GM19438 (cell line): ENCODE data around the gene KRT2.

ENCODE experiments used
- ATAC-seq: cut with Tn5 transposase; IDR thresholded peaks from one replicate; pipeline ENCODE4 v1.9.1; 2021; ENCODE audit warnings: low read depth; ENCODE audit not compliant: unreplicated experiment

Gene KRT2

DNA sequence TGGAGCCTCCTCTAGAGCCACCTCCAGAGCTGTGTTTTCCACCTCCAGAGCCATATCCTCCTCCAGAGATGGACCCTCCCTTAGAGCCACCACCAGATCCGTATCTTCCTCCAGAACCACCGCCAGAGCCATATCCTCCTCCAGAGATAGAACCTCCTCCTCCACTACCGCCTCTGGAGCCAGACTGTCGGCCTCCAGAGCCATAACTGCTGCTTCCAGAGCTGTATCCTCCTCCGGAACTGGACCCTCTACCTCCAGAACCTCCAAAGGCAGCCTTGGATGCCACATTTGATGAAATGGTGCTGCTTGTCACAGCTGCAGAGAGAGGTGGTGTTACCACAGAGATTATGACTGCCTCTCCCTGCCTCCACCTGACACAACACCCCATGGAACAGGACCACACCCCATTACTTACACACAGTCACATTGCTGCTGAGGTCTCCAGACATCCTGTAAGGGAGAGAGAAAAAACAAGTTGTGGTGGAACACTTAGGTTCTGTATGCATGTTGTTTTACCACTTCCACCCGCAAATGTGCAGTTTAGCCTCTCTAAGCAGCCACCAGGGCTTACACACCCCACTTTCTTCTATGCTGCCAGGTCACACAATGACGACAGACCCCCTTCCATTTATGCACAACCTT lies 6.8 kb downstream of the KRT2 start:
- no peak for ATAC-seq

DNA sequence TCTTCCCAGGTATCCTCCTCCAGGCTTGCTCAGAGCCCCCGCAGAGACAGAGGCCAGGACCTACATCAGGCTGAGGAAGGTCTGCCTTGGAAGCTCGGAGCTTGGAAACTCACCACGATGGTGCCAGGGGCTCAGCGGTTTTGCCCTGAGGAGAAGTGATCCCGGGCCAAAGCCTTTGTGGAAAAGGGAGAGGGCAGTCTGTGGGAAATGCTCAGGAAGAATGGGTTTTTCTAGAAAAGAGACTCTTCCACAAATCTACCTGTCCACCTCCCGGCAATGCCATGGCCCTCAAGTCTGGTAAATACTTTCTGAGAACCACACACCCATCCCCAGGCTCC lies 8.0 kb downstream of the KRT2 start:
- ATAC-seq: no peak

DNA sequence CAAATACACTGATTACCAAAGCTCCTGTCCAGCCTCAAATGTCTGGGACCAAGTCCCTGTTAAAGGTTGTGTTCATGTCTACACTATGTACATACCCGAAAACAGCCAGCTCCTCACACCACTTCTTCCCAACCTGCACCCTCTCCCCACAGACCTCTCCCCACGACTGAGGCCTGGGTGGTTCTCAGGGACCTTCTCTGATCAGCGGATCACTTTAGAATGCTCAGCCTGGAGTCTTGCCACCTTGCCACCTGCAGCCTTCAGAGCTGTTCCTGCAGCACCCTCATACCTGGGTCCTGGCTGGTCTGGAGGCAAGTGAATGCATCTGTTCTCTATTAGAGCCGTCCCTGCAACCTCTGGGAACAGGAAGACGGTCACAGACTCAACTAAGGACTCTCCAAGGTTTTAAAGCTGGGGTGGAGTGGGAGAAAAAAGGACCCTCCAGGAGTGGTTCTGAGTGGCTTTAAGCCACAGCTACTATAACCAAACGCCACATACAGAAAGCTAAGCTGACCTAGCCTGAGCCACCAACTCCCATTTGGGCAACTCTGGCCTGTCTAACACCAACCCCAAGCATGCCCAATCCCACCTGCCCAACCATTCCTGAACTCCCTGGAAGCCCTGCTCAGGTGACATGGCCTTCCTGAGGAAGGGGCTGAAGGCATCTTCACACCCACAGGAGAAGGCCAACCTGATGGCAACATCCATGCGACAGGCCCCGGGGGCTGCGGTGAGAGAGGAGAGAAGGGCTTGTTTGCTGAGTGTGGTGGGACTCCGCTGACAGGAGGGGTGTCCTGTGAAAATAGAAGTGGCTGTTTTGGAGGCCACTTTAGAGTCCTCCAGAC lies 8.6 kb downstream of the KRT2 start:
- ATAC-seq: no peak

DNA sequence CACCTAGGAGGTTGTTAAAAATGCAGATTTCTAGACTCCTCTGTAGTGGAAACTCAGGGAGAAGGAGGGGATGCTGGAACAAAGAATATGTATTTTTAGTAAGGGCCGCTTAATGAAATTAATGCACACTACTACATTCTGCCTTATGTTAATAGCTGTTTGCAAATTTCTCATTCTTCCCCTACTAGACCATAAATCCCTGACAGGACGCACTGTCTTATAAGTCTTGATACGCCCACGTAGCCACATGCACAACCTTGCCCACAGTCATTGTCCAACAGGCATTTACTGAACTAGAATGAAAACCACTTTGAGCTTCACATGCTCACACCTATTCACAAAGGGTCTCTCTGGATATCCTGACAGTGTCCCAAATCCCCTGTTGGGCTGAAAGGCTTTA lies 10.5 kb downstream of the KRT2 start:
- no peak for ATAC-seq

DNA sequence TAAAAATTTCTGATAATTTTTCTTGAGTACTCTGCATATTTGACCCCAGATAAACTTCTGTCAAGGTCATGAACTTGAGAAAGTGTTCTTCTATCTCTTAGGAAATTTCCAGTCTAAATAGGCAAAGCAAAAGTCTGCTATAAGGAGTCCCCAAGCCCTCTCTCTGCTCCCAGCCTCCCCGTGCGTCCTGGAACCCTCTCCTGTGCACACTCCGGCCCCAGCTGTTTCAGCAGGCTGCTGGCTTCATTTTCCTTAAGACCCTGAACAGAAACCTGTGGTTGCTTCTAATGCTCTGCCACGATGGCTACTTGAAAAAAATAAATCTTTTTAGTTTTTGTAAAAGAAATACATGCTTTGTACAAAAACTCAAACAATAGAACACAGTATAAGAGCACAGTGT lies 14.7 kb downstream of the KRT2 start:
- ATAC-seq: no peak

DNA sequence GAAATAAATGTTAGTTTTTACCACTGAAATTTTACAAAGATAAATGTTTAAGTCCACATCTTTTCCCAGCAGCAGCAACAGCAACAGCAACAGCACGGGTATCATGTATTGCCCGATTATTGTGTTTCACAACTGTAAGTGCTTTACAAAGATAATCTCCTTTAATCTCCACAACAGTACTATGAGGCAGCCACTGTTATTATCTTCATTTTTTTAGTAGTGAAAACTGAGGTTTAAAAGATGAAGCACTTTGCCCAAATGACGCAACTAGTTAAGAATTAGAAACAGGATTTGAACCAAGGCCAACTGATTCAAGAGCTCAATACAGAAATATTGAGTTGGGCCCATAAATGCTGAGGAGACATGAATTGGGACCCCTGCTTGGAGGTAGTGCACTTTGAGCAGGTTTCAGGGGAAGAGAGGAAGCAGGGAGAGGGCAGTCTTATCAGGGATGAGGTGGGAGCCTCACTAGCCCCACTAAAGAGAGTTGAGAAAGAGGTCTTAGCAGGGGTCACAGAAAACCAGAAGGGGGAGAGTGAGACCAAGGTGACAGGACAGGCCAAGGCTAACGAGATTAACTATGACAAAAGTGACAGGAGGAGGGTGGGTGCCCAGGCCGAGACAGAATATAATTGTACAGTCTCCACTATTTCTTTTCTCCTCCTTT lies 15.3 kb downstream of the KRT2 start:
- ATAC-seq: no peak

DNA sequence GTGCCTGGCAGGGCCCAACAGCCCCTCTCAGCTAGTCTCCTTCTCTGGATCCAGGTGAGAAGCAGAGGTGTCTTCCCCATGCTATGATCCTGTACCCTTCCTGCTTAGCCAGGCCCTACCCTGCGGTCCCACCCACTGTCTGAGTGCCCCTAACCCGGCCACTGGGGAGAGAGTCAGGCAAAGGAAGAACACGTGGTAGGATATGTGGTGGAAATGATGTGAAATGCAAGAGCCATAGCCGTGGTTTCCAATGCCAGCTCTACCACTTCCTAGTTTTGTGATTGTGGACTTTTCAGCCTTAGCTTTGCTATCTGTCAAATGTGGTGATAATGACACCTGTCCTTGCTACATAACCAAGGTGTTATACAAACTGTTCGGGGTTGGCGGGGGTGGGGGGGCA lies 15.8 kb downstream of the KRT2 start:
- ATAC-seq: no peak

DNA sequence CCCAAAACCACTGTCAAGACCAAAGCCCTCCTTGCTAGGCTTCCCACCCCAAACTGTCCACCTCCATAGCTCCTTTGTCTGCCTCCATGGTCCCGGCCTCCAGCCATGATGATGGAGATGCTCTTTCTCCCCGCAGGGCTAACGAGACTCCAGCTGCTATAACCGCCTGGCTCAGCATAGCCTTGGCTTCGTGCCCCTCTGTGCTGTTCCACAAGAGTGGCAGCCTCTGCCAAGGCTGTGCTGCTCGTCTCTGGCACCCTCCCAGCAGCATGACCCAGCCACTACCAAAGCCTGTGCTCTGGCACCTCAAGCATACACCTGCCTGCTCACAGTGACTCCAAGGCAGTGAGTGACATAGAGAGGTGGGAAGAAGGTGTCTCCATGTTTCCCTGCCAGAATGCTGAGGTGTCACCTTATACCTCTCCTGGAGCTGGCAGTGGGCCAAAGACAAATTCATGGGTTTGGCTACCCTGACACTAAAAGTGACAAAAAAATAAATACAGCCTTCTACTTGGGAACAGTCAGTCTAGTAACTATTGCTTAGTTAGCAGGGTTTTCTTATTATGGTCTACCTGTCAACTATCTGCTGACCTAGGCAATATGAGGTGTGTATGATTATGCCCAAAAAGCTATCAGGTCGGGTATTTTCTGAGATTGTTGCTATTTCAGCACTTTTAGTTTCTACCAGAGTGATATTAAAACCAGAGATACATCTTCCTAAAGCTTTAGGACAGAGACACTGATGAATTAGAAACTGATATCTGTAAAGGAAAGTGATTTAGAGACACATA lies 17.6 kb downstream of the KRT2 start:
- ATAC-seq: no peak

DNA sequence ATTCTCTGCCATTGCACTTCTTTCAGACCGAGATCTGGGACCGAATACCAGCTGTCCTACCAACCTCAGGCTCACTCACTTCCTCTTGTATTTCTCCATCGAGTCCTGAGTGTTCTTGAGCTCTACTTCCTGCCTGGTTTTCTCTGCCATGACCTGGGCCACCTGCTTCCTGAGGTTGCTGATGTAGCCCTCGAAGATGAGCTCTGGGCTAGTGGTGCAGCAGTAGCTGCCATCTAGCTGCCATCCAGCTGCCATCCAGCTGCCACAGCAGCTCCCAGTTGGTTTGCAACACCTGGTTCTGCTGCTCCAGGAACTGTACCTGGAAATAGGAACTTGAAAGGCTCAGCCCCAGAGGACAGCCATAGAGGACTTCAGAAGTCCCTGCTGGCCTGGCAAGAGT lies 18.6 kb downstream of the KRT2 start:
- ATAC-seq: no peak

DNA sequence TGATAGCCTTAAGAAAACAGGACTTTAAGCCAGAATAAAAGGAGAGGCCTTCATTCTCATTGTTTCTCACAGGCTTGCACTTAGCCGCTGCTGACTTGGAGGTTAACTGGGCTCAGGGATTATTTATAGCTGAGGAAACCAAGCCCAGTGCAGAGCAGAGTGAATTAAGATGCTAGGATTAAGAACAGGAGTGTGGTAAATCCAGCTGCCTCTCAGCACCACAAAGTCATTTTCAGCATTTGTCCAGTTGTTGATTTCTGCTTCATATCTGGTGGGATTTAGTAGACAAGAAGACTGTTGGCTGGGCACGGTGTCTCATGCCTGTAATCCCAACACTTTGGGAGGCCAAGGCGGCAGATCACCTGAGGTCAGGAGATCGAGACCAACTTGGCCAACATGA lies 19.4 kb downstream of the KRT2 start:
- ATAC-seq: no peak

DNA sequence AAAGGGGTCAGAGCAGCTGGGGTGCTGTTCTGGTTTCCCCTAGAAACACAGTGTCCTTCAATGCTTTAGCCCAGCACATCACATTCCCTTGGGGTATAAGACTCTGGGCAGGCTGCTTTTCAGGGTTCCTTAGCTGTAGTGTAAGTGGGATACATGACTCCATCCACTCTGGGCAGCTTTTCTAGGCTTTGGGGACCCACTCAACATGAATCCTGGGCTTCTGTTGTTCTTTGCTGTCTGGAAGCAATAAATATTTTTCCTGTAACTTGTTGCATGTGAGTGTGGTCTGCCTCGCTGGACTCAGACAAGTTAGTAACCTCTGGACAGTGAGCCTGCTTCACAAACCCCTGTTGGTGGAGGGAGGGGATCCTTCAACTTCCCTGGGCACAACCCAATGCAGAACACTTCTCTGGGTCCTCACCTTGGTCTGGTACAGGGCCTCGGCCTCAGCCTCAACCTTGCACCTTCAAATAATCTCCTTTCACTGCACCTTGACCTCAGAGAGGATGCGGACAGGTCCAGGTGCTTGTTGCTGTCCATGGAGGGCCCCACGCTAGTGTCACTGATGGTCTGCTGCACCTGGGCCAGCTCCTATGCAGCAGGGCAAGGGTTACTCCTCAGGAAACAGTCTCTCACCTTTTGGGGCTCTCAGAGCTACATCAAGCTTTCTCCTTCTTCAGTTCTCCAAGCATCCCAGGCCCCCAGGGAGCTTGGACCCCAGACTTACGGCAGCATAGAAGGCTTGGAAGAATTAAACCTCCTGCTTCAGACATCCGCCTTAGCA lies 20.1 kb downstream of the KRT2 start:
- no peak for ATAC-seq

DNA sequence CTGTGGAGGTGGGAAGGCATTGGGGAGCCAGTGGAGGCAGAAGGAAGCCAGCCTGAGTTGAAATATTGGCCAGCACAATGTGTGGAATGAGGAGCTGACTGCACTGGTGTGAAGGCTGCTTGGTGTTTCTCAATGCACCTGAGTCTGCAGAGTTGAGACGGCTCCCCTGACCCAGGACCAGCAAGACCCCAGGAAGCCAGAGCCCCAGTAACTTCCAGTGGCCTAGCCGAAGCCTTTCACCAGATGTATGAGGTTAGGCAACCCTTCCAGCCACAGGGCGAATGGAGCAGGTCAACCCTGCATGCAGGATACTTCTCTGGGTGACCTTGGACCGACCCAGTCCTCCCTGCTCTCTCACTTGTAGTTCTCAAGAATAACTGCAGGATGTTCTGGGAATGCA lies 20.7 kb downstream of the KRT2 start:
- no peak for ATAC-seq

DNA sequence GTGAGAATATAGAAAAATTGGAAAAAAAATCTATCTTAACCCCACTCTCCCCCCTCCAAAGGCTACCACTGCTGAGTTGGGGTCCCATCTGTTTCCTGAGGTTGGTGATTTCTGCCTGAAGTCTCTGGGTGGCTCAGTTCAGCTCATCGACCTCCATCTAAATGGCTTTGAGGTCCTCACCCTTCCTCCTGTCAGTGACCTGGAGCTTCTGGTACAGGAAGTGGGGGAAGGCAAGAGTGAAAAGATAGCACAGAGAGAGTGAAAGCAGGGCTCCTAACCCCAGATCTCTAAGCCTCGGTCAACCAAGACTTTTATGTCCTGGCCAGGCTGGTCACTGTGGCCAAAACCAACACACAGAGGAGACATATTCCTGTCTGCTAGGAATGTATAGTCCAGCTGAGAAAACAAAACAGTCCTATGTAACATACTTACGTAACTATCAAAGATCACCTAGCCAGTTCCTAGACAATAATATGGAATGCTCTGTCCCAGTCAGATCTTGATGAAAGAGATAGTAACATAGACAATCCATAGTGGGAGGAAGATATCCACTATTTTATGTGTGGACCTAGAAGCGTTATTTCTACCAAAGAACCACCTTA lies 21.3 kb downstream of the KRT2 start:
- no peak for ATAC-seq

DNA sequence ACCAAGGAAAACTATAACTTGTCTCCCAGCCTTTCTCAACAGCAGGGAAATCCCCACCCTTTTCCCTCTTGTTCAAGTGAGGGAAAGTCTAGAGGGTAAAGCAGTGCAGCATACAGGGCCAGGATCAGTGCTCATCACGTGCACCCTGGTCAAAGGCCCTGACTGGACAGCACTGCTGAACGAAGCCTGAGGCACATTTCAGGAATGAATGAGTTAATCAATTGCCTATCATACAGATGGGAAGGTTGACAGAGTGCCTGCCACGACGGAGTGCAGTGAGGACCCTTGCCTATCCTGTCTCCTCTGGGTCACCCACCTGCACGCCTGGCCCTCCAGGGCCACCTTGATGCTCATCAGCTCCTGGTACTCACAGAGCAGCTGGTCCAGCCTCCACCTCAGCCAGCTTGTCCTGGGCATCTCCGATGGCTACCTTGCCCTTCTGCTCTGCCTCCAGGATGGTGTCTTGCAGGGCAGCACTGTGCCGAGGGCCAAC lies 22.0 kb downstream of the KRT2 start:
- ATAC-seq: no peak

DNA sequence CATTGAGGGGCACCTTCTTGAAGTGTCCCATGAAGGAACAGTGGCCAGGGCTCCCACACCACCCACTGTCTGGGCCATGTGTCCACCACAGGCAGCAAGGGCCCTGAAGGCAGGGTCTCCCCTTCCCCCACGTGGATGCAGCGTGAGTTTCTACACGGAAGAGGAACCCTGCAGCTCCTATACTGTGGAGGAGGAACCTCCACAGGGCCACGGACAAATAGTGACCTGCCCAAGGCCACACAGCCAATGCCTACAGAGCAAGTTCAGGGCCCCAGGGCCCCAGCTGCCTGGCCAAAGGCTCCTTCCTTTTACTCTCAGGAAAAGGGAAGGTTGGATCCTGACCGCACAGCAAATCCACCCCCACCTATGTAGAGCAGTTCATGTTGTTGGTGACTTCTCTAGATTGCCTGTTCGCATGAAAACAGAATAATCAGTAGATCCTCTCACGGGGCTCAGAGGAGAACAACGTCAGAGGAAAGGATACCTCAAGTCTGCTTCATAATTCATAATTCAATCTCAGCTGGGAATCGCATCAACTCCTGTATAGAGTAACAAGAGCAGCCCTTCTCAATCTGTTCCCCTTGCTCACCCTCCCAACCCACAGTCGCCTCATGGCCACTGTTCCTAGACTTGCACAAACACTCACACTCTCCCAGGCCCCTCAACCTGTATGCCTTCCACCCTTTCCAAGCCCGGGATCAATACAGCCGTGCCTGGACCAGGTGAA lies 22.6 kb downstream of the KRT2 start:
- no peak for ATAC-seq

DNA sequence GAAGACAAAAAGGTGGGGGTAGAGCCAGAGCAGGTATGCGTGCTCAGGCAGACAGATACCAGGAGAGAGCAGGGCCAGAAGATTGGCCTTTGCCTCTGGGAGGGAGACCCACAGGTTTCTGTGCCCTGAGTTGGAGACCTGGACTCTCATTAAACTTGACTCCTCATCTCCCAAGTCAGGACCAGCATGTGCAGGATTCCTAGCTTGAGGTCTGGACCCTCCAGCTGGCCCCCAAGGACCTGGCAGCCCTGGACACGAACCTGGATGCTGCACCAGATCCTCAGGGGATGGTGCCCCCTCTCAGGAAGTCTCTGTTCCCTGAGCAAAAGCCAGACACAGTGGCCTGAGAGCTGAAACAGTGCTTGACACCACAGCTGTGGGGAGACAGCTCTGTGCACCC lies 23.2 kb downstream of the KRT2 start:
- no peak for ATAC-seq

DNA sequence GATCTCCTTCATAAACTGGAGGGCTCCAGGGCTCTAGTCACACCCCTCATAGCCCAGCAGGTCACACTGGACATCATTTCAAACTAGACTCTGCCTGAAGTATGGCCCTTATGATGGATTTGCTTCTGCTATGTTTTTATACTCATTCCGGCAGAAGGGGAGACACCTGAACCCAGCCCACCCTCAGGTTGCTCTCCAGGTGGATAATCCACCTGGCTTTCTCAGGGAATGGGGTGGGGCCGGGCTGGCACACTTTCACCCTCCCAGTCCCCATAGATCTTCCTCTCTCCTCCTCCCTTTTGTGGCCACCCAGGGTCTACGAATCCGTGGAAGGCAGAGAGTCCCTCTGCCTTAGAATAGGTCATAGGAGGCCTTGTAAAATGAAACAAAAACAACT lies 23.9 kb downstream of the KRT2 start:
- no peak for ATAC-seq

DNA sequence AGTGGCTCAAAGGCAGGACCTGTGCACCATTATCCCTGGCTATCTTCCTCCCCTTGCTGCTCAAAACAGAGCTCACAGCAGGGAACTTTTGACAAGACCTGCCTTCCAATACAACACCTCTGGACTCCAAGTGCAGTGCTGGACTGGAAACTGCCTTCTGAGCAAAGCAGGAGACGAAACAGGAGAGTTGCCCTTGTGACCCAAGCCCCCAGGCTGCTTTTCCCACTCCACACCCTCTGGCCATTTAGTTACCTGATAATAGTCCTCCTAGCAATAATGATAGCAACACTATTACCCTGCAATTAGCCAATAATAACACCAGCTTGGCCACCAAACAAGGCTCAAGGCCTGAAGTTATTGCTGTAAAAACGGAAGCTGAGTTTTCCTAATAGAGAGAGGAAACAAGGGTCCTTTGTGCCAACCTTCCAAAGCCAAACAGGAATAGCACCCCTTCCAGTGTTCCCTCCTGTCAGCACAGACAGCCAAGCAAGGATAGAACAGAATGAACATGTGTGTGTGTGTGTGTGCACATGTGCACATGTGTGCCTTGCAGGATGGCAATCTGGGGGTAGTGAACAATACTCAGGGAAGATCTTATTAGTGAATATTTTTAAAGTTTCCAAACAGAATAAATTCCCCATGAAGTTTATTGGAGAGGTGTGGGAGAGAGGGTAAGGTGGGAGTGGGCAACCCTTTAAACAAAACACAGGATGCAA lies 24.5 kb downstream of the KRT2 start:
- no peak for ATAC-seq

DNA sequence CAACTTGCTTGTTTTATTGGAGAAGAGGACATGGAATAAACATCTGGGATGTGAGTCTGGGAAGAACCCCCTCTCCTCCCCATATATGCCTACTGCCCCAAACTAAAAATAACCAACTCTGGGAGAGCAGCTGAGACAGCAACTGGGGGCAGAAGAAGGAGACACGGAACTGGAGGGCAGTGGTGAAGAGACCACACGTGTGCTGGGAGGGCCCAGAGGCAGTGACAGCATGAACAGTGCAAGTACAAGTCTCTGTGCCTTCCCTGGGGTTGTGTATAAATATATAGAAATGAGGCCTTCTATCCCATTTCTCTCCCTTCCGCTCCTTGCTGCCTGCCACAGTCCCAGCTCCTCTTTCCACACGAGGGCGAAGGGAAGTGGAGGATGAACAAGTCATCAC lies 29.7 kb downstream of the KRT2 start:
- no peak for ATAC-seq
